Mucosa of descending colon (tissue), 3 donors: ENCODE results near the gene MBD5. TPM values are rescaled to one million over a fixed set of nuclear protein-coding genes. Genes with fewer than 3 reads are reported as not detected.

ENCODE experiments used
- ATAC-seq: fragments of 200-7000 bp; cut with Tn5 transposase; one replicate; pipeline ENCODE4 v1.9.1; 2020; ENCODE audit warnings: mild to moderate bottlenecking, moderate library complexity
- DNase-seq, 3 donors: peaks; one replicate each; pipeline ENCODE4 v3.0.0-alpha.2; 2020
- H3K36me3 ChIP-seq: fragments of 200-600 bp; one replicate; pipeline ENCODE4 v1.8.0; 2021; ENCODE audit warnings: low read depth, mild to moderate bottlenecking
- H3K4me1 ChIP-seq: fragments of 200-600 bp; one replicate; pipeline ENCODE4 v1.8.0; 2021; ENCODE audit warnings: low read depth, mild to moderate bottlenecking
- H3K4me3 ChIP-seq: fragments of 200-600 bp; one replicate; pipeline ENCODE4 v1.8.0; 2021; ENCODE audit warnings: mild to moderate bottlenecking
- H3K9me3 ChIP-seq: fragments of 200-600 bp; one replicate; pipeline ENCODE4 v1.8.0; 2021; ENCODE audit warnings: mild to moderate bottlenecking
- CTCF ChIP-seq: fragments of 200-600 bp; IDR thresholded peaks from one replicate; pipeline ENCODE4 v1.8.0; 2022; ENCODE audit warnings: antibody characterized with exemption, mild to moderate bottlenecking
- intact Hi-C, 2 donors: fragments of 100-400 bp; cut with DNase I in 1 of 2; cut with micrococcal nuclease in 1 of 2; formaldehyde crosslinking; loops; one replicate each; pipeline versions ENCODE4 v1.11.0 to v1.11.1; 2022; cut with DNase I, micrococcal nuclease
- total RNA-seq, 3 donors: library from RNA; stranded (reverse); fragmentation: NEBNext Ultra II Directional in 2 of 3; extraction: Animal tissue kit (Norgen Biotek cat#: 25700) in 2 of 3; gene quantifications; one replicate each; pipeline versions ENCODE4 v1.2.1 to v1.2.4, GENCODE V29; 2021 to 2023
- donor health status: DM: no; HTN: no; CAD: no; lungs with moderate emphysema.
- donor health status: DM: no; HTN: no; CAD: no.
- donor health status: DM: no; HTN: yes; CAD: no.

Gene MBD5
- total RNA-seq, 3 donors from 2014 or later: 31.8 to 69.8 (median 43.8) TPM

- intact Hi-C loops: no loop called here
- no peak for ATAC-seq
- Histone ChIP-seq H3K4me1 (no peaks in the 10 kb centered on the region), H3K36me3 (no peaks in the 10 kb centered on the region), H3K9me3 (peaks cover 10% of the 10 kb centered on the region), H3K4me3 (no peak overlapping the region)
- no peak for DNase-seq
- TF ChIP-seq CTCF: no peak
Measured at GRCh38 chr2:148221166-148221565, 200.3 kb downstream of the MBD5 start.

DNA sequence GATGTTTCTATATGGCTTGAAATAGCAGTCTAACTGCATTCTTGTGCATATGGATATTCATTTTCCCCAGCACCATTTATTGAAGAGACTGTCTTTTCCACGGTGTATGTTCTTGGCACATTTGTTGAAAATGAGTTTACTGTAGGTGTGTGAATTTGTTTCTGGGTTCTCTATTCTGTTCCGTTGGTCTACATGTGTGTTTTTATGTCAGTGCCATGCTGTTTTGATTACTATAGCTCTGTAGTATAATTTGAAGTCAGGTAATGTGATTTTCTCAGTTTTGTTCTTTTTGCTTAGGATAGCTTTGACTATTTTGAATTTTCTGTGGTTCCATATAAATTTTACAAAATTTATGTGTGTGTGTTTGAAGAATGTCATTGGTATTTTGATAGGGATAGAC, 201.0 kb downstream of the MBD5 start:
- TF ChIP-seq CTCF: no peak
- Histone ChIP-seq H3K4me1 (no peaks in the 10 kb centered on the region), H3K36me3 (no peaks in the 10 kb centered on the region), H3K9me3 (peaks cover 10% of the 10 kb centered on the region), H3K4me3 (no peak overlapping the region)
- intact Hi-C loops: no loop called here
- DNase-seq (no peak), ATAC-seq (no peak)

DNA sequence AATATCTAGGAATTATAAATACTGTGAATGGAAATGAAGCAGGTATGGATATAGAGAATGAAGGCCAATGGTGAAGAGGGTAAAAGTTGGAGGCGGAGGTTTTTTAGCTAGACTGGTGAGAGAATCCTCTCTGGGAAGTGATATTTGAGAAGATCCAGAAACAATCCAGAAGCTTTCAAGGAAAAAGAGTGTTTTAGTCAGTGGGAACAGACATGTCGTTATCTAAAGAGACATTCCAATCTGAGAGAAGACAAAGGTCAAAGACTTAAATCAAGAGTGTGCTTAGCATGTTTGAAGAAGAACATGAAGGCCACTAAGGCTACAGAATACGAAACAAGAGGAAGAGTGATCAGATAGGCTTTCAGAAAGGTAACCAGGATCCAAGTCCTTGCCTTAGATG, 211.0 kb downstream of the MBD5 start:
- Histone ChIP-seq H3K9me3 (peaks cover 7% of the 10 kb centered on the region), H3K4me3 (no peak overlapping the region), H3K36me3 (no peaks in the 10 kb centered on the region), H3K4me1 (no peaks in the 10 kb centered on the region)
- no peak for TF ChIP-seq CTCF
- DNase-seq (no peak), ATAC-seq (no peak)
- intact Hi-C loops: no loop called here

DNA sequence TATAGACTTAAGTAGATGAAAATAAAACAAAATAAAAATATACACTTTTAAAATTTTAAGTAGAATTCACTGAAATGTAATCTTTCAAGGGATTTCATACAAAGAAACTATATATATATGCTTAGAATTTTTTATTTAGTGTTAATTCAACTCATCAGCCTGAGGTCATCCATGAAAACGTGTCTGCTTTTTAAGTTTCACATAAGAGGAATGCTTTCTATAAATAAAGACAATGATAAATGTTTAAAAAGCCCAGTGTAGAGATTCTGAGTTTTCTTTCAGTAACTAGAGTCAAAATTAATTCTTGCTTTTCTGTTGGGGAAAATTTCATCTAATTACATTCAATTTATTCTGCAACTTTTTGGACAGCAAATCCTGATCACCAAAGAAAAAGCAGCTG, 213.3 kb downstream of the MBD5 start:
- no peaks in the 10 kb centered on the region for H3K36me3 ChIP-seq
- peaks cover 15% of the 10 kb centered on the region for H3K9me3 ChIP-seq
- intact Hi-C loops: no loop called here
- H3K4me1 ChIP-seq: no peaks in the 10 kb centered on the region
- no peak for DNase-seq
- H3K4me3 ChIP-seq: no peak overlapping the region
- ATAC-seq: no peak
- no peak for TF ChIP-seq CTCF

- no peak for ATAC-seq
- Histone ChIP-seq H3K36me3 (no peaks in the 10 kb centered on the region), H3K4me3 (no peak overlapping the region), H3K9me3 (peaks cover 24% of the 10 kb centered on the region), H3K4me1 (no peaks in the 10 kb centered on the region)
- TF ChIP-seq CTCF: no peak
- no peak for DNase-seq
- intact Hi-C loops: no loop called here
Measured at GRCh38 chr2:148237911-148238310, 217.0 kb downstream of the MBD5 start.

- H3K4me3 ChIP-seq: no peak overlapping the region
- ATAC-seq (no peak), DNase-seq (no peak)
- TF ChIP-seq CTCF: no peak
- no peaks in the 10 kb centered on the region for H3K36me3 ChIP-seq
- H3K4me1 ChIP-seq: no peaks in the 10 kb centered on the region
- H3K9me3 ChIP-seq: peaks cover 24% of the 10 kb centered on the region
- intact Hi-C loops: no loop called here
Measured at GRCh38 chr2:148238561-148238960, 217.7 kb downstream of the MBD5 start.
